Psoas muscle (tissue), 8 donors: ENCODE measurements around the gene PRIMA1. TPM values are rescaled to one million over a fixed set of nuclear protein-coding genes. Genes with fewer than 3 reads are reported as not detected.

Experiments used
- ATAC-seq, 4 donors: fragments of 200-7000 bp; cut with Tn5 transposase; one replicate each; pipeline ENCODE4 v1.9.1; 2020; ENCODE audit warnings: moderate library complexity in 3 of 4, mild to moderate bottlenecking in 2 of 4
- DNase-seq, 2 donors: peaks; one replicate each; pipeline ENCODE4 v3.0.0-alpha.2; 2020
- H3K27ac ChIP-seq: fragments of 200-600 bp; one replicate; pipeline ENCODE4 v1.8.0; 2022
- H3K27me3 ChIP-seq, 3 donors: fragments of 200-600 bp in 1 of 3; one replicate each; pipeline versions ENCODE4 v1.6.1 to v1.8.0; 2013 to 2022; ENCODE audit warnings: low read length in 2 of 3, mild to moderate bottlenecking in 2 of 3, moderate library complexity in 1 of 3; ENCODE audit not compliant: insufficient read depth in 3 of 3
- H3K36me3 ChIP-seq, 2 donors: fragments of 200-600 bp in 1 of 2; one replicate each; pipeline versions ENCODE4 v1.6.1 to v1.8.0; 2013 to 2022; ENCODE audit warnings: low read depth in 1 of 2, mild to moderate bottlenecking in 1 of 2, moderate library complexity in 1 of 2; ENCODE audit not compliant: insufficient read depth in 1 of 2
- H3K4me1 ChIP-seq: fragments of 200-600 bp; one replicate; pipeline ENCODE4 v1.8.0; 2022
- H3K4me3 ChIP-seq: fragments of 200-600 bp; one replicate; pipeline ENCODE4 v1.8.0; 2022; ENCODE audit warnings: mild to moderate bottlenecking
- H3K9me3 ChIP-seq: fragments of 200-600 bp; one replicate; pipeline ENCODE4 v1.8.0; 2022
- WGBS, 3 donors: extraction: QIAGEN DNeasy Blood & Tissue Kit; methylation state at CpG; one replicate each; pipeline versions ENCODE4 v1.1.6 to v1.1.7; 2013; 5-methylcytosine and 5-hydroxymethylcytosine counted together
- intact Hi-C, 2 donors: fragments of 100-400 bp; cut with DNase I; formaldehyde crosslinking; loops; one replicate each; pipeline versions ENCODE4 v1.11.0 to v1.14.2; 2022
- polyA plus RNA-seq, 3 donors: library from polyadenylated mRNA; stranded (reverse); fragments of 200-250 nt; gene quantifications; one replicate each; pipeline ENCODE4 v1.2.3, GENCODE V29; 2013
- total RNA-seq, 4 donors: library from RNA; stranded (reverse); fragmentation: NEBNext Ultra II Directional in 2 of 4; extraction: Animal tissue kit (Norgen Biotek cat#: 25700) in 2 of 4; gene quantifications; one replicate each; pipeline versions ENCODE4 v1.2.1 to v1.2.4, GENCODE V29; 2021 to 2023
- TF ChIP-seq, protein P1 (sequence below): fragments of 200-600 bp; IDR thresholded peaks from one replicate; pipeline ENCODE4 v1.8.0; 2022; ENCODE audit warnings: antibody characterized with exemption
- donor health status: healthy with polysubstance abuse.
- donor health status: DM: no; HTN: no; CAD: no; lungs with moderate emphysema.
- donor health status: Bipolar disorder and iron deficiency.
- donor health status: healthy.
- donor health status: DM: yes; HTN: yes; CAD: no.
- donor health status: DM: no; HTN: no; CAD: no.
- donor health status: DM: no; HTN: no; CAD: no.
- donor health status: DM: yes; HTN: yes; CAD: no.

PRIMA1 gene
- total and polyA plus RNA-seq, 7 donors = 0.17 to 0.77 (median 0.19) TPM

GRCh38 chr14:93725993-93726392, 62.3 kb downstream of the PRIMA1 start:
- no peaks in the 10 kb centered on the region for H3K9me3 ChIP-seq
- no peaks in the 10 kb centered on the region for H3K27me3 ChIP-seq
- ATAC-seq = no peak
- no peaks in the 10 kb centered on the region for H3K4me1 ChIP-seq
- H3K36me3 ChIP-seq = no peaks in the 10 kb centered on the region
- TF ChIP-seq, protein P1, sequence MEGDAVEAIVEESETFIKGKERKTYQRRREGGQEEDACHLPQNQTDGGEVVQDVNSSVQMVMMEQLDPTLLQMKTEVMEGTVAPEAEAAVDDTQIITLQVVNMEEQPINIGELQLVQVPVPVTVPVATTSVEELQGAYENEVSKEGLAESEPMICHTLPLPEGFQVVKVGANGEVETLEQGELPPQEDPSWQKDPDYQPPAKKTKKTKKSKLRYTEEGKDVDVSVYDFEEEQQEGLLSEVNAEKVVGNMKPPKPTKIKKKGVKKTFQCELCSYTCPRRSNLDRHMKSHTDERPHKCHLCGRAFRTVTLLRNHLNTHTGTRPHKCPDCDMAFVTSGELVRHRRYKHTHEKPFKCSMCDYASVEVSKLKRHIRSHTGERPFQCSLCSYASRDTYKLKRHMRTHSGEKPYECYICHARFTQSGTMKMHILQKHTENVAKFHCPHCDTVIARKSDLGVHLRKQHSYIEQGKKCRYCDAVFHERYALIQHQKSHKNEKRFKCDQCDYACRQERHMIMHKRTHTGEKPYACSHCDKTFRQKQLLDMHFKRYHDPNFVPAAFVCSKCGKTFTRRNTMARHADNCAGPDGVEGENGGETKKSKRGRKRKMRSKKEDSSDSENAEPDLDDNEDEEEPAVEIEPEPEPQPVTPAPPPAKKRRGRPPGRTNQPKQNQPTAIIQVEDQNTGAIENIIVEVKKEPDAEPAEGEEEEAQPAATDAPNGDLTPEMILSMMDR = no peak
- intact Hi-C loops = no loop called here
- WGBS, 3 donors = 93 to 94% (median 93%) methylated on average over 9 of the region's 9 CpGs
- H3K4me3 ChIP-seq = no peak overlapping the region
- no peak for DNase-seq
- H3K27ac ChIP-seq = no peak overlapping the region

DNA sequence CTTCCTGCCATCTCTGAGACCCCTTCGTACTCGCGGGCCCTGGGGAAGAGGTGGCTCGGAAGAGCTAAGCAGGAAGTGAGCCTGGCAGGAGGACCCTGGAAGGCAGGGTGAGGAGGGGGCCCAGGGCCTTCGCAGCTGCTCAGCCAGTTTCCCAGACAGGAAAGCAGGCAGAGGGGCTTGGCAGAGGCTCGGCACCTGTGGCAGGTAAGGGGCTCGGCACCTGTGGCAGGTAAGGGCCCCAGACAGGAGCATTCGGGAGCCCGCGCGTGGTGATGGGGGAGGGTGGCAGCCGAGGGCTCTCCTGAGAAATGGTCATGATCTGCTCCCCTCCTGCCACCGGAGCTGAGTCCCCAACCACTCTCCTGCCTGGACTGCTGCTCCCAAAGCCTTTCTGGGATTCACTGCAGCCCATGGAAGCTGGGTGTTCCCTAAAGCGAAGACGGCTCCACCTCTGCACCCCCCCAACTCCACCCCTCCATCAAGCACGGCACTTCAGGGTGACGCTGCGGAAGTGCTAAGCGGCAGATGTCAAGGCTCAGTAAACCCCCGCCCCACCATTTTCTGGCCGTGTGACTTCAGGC, 63.2 kb downstream of the PRIMA1 start:
- Histone ChIP-seq H3K9me3 (no peaks in the 10 kb centered on the region), H3K4me3 (no peak overlapping the region), H3K4me1 (no peaks in the 10 kb centered on the region), H3K36me3 (no peaks in the 10 kb centered on the region), H3K27ac (no peak overlapping the region), H3K27me3 (no peaks in the 10 kb centered on the region)
- 82 to 84% (median 83%) methylated on average over 21 of the region's 21 CpGs for WGBS, 3 donors
- intact Hi-C loops = no loop called here
- DNase-seq = peak in 1 of 2 donors; percentile 45
- ATAC-seq = no peak
- TF ChIP-seq, protein P1 = no peak

DNA sequence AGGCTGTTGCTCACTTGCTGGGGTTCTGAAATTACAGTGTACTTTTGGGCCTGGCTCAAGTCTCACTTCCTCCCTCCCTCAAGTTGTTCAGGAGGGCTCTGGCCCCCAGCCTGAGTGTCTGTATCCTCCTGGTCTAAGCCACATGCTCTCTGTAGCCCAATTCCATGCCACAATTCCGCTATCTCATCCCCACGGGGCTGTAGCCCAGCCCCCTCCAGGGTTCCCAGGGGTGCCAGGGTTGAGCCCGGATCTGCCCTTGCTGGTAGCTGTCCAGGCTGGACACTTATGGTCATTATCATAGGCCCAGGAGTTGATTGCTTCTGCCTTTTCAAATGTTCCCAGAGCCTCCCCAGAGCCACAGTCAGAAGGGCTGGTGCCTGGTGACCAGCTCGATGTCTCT, 65.3 kb downstream of the PRIMA1 start:
- TF ChIP-seq, protein P1 = no peak
- 72 to 79% (median 77%) methylated on average over 4 of the region's 4 CpGs for WGBS, 3 donors
- Histone ChIP-seq H3K9me3 (no peaks in the 10 kb centered on the region), H3K27me3 (no peaks in the 10 kb centered on the region), H3K36me3 (no peaks in the 10 kb centered on the region), H3K4me1 (no peaks in the 10 kb centered on the region), H3K4me3 (no peak overlapping the region), H3K27ac (no peak overlapping the region)
- DNase-seq (no peak), ATAC-seq (no peak)
- intact Hi-C loops = no loop called here

- Histone ChIP-seq H3K27ac (no peak overlapping the region), H3K9me3 (no peaks in the 10 kb centered on the region), H3K36me3 (no peaks in the 10 kb centered on the region), H3K27me3 (no peaks in the 10 kb centered on the region), H3K4me1 (no peaks in the 10 kb centered on the region), H3K4me3 (no peak overlapping the region)
- TF ChIP-seq, protein P1 = no peak
- WGBS, 3 donors = 68 to 80% (median 69%) methylated on average over 13 of the region's 13 CpGs
- ATAC-seq = no peak
- intact Hi-C loops = no loop called here
- no peak for DNase-seq
Measured at GRCh38 chr14:93720981-93721483, 67.3 kb downstream of the PRIMA1 start.
